Cardiac septum (tissue), 1 donor: Measurements from ENCODE around the gene ANO5. TPM values are rescaled to one million over a fixed set of nuclear protein-coding genes. Genes with fewer than 3 reads are reported as not detected.

Experiments
- DNase-seq: peaks from one replicate; pipeline ENCODE4 v3.0.0-alpha.2; 2020; ENCODE audit warnings: low spot score
- intact Hi-C: fragments of 100-400 bp; cut with DNase I; formaldehyde crosslinking; loops from one replicate; pipeline ENCODE4 v1.14.0; 2022
- long read RNA-seq: library from polyadenylated mRNA; unstranded; transcript quantifications from one replicate; pipeline ENCODE4 v2.0.0, GENCODE V29; 2021
- total RNA-seq: library from RNA; stranded (reverse); fragmentation: NEBNext Ultra II Directional; extraction: Animal tissue kit (Norgen Biotek cat#: 25700); gene quantifications from one replicate; pipeline ENCODE4 v1.2.1, GENCODE V29; 2021
- donor health status: DM: no; HTN: no; CAD: no.

The ANO5 gene
- total RNA-seq, result 58.4 TPM
- long read RNA-seq, full-length matches to known transcripts, result 9 of 41 reads
- long read RNA-seq, partial matches to known transcripts, result 19 of 41 reads
- long read RNA-seq, other reads (novel, unspliced or antisense), result 13 of 41 reads

- intact Hi-C loops, result loop anchor here (10.0 kb wide), 1 partner anchor 52 kb away; no protein-coding TSS in a partner anchor
- DNase-seq, result peak; percentile 87
These were observed at the start of gene ANO5 for GRCh38 chr11:22192642-22193347. TSS of gene ANO5 (plus strand) at chr11:22193085. CDS start at chr11:22193493, 408 bp downstream.

- intact Hi-C loops, result loop anchor here (10.0 kb wide), 1 partner anchor 1507 kb away; no protein-coding TSS in a partner anchor
- DNase-seq, result no peak
These were observed 41.2 kb upstream of the ANO5 start for GRCh38 chr11:22151649-22152197.

- intact Hi-C loops, result loop anchor here (10.0 kb wide), 1 partner anchor 1513 kb away; no protein-coding TSS in a partner anchor
These were observed 35.4 kb upstream of the ANO5 start for GRCh38 chr11:22157531-22157930.

GRCh38 chr11:22161489-22161888 lies 31.4 kb upstream of the ANO5 start:
- no peak for DNase-seq
- intact Hi-C loops, result no loop called here

More at GRCh38 chr11:22157531-22157930, 35.4 kb upstream of the ANO5 start:
- no peak for DNase-seq

GRCh38 chr11:22162756-22163155 lies 30.1 kb upstream of the ANO5 start:
- no peak for DNase-seq
- intact Hi-C loops, result no loop called here

- intact Hi-C loops, result no loop called here
- no peak for DNase-seq
These were observed 29.5 kb upstream of the ANO5 start for GRCh38 chr11:22163394-22163797.

- intact Hi-C loops, result no loop called here
These were observed 27.8 kb upstream of the ANO5 start for GRCh38 chr11:22165087-22165486.

GRCh38 chr11:22165759-22166513 lies 26.9 kb upstream of the ANO5 start:
- intact Hi-C loops, result no loop called here
- DNase-seq, result no peak

More at GRCh38 chr11:22165087-22165486, 27.8 kb upstream of the ANO5 start:
- no peak for DNase-seq

- intact Hi-C loops, result no loop called here
These were observed 23.1 kb upstream of the ANO5 start for GRCh38 chr11:22169833-22170232.

GRCh38 chr11:22173532-22173931 lies 19.4 kb upstream of the ANO5 start:
- intact Hi-C loops, result no loop called here
- no peak for DNase-seq

More at GRCh38 chr11:22169833-22170232, 23.1 kb upstream of the ANO5 start:
- DNase-seq, result no peak

GRCh38 chr11:22177186-22177585 lies 15.7 kb upstream of the ANO5 start:
- no peak for DNase-seq
- intact Hi-C loops, result no loop called here

GRCh38 chr11:22179626-22180025 lies 13.3 kb upstream of the ANO5 start:
- no peak for DNase-seq
- intact Hi-C loops, result no loop called here

GRCh38 chr11:22180131-22180530 lies 12.8 kb upstream of the ANO5 start:
- intact Hi-C loops, result no loop called here
- no peak for DNase-seq

- DNase-seq, result no peak
- intact Hi-C loops, result loop anchor here (10.0 kb wide), 1 partner anchor 55 kb away; no protein-coding TSS in a partner anchor
These were observed 3.2 kb upstream of the ANO5 start for GRCh38 chr11:22189660-22190059.

- intact Hi-C loops, result loop anchor here (10.0 kb wide), 1 partner anchor 54 kb away; no protein-coding TSS in a partner anchor
- DNase-seq, result no peak
These were observed 1.9 kb upstream of the ANO5 start for GRCh38 chr11:22190827-22191463.

- intact Hi-C loops, result loop anchor here (10.0 kb wide), 1 partner anchor 53 kb away; no protein-coding TSS in a partner anchor
- no peak for DNase-seq
These were observed 620 bp upstream of the ANO5 start for GRCh38 chr11:22192289-22192641.

GRCh38 chr11:22193348-22194051 lies 615 bp downstream of the ANO5 start:
- intact Hi-C loops, result loop anchor here (10.0 kb wide), 1 partner anchor 51 kb away; no protein-coding TSS in a partner anchor
- no peak for DNase-seq

- DNase-seq, result no peak
- intact Hi-C loops, result loop anchor here (10.0 kb wide), 1 partner anchor 50 kb away; no protein-coding TSS in a partner anchor
These were observed 1.4 kb downstream of the ANO5 start for GRCh38 chr11:22194306-22194705.

GRCh38 chr11:22194907-22195306 lies 2.0 kb downstream of the ANO5 start:
- intact Hi-C loops, result loop anchor here (10.0 kb wide), 1 partner anchor 50 kb away; no protein-coding TSS in a partner anchor
- DNase-seq, result no peak
